ENCODE data around the gene GRHL1.

Gene GRHL1

DNA sequence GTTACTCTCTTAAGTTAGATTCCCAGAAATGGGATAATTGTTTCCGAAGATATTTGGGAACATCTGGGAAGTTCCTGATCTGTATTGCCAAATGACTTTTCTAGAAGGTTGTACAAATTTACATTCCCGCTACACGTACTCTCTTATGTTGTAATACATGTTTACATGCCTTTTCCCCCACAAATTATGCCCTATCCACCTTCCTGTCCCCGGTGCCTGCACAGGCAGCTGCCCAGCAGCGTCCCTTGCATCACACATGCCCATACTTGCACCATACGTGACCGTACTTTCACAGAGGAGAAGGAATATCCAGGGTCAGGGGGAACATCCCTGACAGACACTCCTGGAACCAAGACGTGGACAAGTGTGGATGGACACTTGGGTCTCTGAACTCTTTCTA is 67.7 kb downstream of the GRHL1 start:
- no peak for TF ChIP-seq CTCF (IDR thresholded peaks at IDR 0.05; ENCODE audit: insufficient read depth, low read depth, low read length, missing control alignments)
- no peak overlapping the region for H3K4me3 ChIP-seq (ENCODE audit: low read length)
- DNase-seq (ENCODE audit: low read depth) = peak; percentile 87

GRCh38 chr2:10019602-10020400 is 68.3 kb downstream of the GRHL1 start:
- no peak overlapping the region for H3K4me3 ChIP-seq (ENCODE audit: low read length)
- TF ChIP-seq CTCF (IDR thresholded peaks at IDR 0.05; ENCODE audit: insufficient read depth, low read depth, low read length, missing control alignments) = no peak
- no peak for DNase-seq (ENCODE audit: low read depth)

GRCh38 chr2:10022041-10022421 is 70.5 kb downstream of the GRHL1 start:
- no peak for TF ChIP-seq CTCF (IDR thresholded peaks at IDR 0.05; ENCODE audit: insufficient read depth, low read depth, low read length, missing control alignments)
- DNase-seq (ENCODE audit: low read depth) = no peak
- no peak overlapping the region for H3K4me3 ChIP-seq (ENCODE audit: low read length)

- TF ChIP-seq CTCF (IDR thresholded peaks at IDR 0.05; ENCODE audit: insufficient read depth, low read depth, low read length, missing control alignments) = no peak
These were observed 71.0 kb downstream of the GRHL1 start for GRCh38 chr2:10022445-10022844.

DNA sequence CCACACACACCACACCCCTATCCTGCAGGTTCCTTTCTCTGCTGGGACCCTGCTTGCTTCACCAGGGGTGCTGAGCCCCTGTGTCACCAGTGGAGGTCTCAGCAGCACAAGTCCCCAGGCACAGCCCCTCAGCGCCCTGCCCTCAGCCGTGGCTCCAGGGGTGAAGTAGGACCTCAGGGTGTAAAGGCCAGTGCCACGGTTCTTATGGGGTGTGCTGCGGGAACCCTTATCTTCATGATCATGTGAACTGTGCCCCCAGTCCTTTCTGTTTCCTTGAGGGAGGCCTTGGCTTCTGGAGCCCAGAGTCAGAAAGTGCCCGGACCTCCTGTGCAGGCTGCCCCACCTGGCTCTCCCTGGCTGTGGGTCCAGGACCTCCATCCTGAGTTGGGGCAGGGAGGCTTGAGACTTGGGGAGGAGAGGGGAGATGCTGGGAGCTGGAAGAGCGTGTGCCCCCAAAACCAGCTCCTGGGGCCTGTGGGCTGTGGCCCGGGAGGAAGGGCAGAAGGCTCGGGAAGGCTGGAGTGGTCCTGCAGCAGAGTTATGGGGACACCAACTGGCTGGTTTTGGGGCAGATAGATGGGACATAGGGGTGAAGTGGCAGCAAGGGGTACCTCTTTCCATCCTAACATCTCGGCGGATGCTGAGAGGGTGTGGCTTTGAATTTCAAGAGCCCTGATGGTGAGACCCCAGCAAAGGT is 71.6 kb downstream of the GRHL1 start:
- no peak for DNase-seq (ENCODE audit: low read depth)
- no peak overlapping the region for H3K4me3 ChIP-seq (ENCODE audit: low read length)
- no peak for TF ChIP-seq CTCF (IDR thresholded peaks at IDR 0.05; ENCODE audit: insufficient read depth, low read depth, low read length, missing control alignments)

More at GRCh38 chr2:10022445-10022844, 71.0 kb downstream of the GRHL1 start:
- no peak for DNase-seq (ENCODE audit: low read depth)
- H3K4me3 ChIP-seq (ENCODE audit: low read length) = no peak overlapping the region

- no peak for TF ChIP-seq CTCF (IDR thresholded peaks at IDR 0.05; ENCODE audit: insufficient read depth, low read depth, low read length, missing control alignments)
- DNase-seq (ENCODE audit: low read depth) = no peak
These were observed 75.6 kb downstream of the GRHL1 start for GRCh38 chr2:10026940-10027569.

More at GRCh38 chr2:10026940-10027569, 75.6 kb downstream of the GRHL1 start:
- H3K4me3 ChIP-seq (ENCODE audit: low read length) = no peak overlapping the region
